GM10248 (cell line): ENCODE results near the gene RNH1.

ENCODE experiments used
- CTCF ChIA-PET: fragments of 300-600 bp; sonication (Branson Sonifier 250); formaldehyde crosslinking; extraction: SDS; loops from one replicate; lab custom pipeline; 2021; ENCODE audit warnings: antibody characterized with exemption; lab: Yijun Ruan, JAX
- POLR2A ChIA-PET: fragments of 350-650 bp; sonication (Branson Sonifier 250); formaldehyde crosslinking; extraction: SDS; loops from one replicate; lab custom pipeline; 2020; ENCODE audit warnings: antibody characterized with exemption; lab: Yijun Ruan, JAX
- DNase-seq: peaks from one replicate; pipeline ENCODE4 v3.0.0; 2012; ENCODE audit errors: extremely low spot score
- TF ChIP-seq, protein P1 (sequence below): IDR thresholded peaks from 2 replicates; pipeline ENCODE4 v1.5.1; 2012; ENCODE audit warnings: mild to moderate bottlenecking, low read depth; ENCODE audit errors: extremely low read depth, missing control alignments, control extremely low read depth

RNH1 gene

DNA sequence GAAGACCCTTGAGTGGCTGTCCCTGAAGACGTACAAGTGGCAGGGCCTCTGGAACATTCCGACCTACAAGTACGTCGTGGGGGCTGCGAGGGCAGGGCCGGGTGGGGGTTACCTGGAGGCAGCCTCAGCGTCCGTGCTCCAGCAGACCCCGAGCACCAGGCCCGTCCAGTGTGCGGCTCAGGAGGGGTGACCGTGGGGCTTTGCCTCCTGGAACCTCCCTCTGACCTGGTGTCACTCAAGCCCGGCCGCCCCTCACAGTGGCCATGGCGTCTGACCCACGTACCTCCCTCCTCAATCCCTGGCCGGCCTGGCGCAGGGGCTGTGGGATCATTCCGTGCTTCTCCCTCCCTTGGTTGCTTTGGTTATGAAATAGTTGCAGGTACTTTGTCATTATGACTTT lies 18.5 kb downstream of the RNH1 start:
- TF ChIP-seq, protein P1, sequence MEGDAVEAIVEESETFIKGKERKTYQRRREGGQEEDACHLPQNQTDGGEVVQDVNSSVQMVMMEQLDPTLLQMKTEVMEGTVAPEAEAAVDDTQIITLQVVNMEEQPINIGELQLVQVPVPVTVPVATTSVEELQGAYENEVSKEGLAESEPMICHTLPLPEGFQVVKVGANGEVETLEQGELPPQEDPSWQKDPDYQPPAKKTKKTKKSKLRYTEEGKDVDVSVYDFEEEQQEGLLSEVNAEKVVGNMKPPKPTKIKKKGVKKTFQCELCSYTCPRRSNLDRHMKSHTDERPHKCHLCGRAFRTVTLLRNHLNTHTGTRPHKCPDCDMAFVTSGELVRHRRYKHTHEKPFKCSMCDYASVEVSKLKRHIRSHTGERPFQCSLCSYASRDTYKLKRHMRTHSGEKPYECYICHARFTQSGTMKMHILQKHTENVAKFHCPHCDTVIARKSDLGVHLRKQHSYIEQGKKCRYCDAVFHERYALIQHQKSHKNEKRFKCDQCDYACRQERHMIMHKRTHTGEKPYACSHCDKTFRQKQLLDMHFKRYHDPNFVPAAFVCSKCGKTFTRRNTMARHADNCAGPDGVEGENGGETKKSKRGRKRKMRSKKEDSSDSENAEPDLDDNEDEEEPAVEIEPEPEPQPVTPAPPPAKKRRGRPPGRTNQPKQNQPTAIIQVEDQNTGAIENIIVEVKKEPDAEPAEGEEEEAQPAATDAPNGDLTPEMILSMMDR: no peak
- POLR2A ChIA-PET: no interaction called here
- DNase-seq: no peak
- CTCF ChIA-PET: interaction anchor here (0.7 kb wide), 1 partner anchor 39 kb away, joined by 3 read pairs; no protein-coding TSS in a partner anchor

DNA sequence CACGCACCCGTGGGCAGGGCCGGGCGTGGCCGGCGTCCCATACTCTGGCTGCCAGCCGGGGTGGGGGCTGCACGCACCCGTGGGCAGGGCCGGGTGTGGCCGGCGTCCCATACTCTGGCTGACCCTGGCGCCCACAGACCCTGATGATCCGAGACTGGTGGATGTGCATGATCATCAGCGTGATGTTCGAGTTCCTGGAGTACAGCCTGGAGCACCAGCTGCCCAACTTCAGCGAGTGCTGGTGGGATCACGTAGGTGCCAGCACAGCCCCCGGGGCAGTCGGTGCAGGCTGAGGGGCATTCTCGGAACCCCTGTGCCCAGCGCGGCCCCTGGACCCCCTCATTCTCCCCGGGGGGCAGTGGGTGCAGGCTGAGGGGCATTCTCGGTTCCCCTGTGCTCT lies 19.0 kb downstream of the RNH1 start:
- DNase-seq: no peak
- ChIA-PET CTCF (no interaction called here), POLR2A (no interaction called here)
- TF ChIP-seq, protein P1: no peak

DNA sequence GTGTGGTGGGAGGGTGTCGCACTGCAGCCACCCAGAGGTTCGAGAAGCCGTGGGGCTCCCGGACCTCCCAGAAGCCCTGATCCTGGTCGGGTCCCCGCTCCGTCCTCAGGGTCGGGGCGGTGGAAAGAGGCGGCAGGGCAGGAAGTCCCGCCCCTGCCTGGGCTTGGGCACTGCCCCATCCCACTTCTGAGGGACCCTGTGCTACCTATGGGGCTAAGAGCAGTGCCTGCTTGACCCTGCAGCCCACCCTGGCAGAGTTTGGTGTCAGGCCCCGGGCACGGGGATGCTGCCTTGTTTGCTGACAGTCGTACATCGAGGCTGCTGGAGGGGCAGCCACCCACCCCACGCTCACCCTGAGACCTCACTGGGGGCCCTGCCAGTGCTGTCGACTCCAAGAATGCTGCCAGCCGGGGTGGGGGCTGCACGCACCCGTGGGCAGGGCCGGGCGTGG lies 19.4 kb downstream of the RNH1 start:
- CTCF ChIA-PET: no interaction called here

DNA sequence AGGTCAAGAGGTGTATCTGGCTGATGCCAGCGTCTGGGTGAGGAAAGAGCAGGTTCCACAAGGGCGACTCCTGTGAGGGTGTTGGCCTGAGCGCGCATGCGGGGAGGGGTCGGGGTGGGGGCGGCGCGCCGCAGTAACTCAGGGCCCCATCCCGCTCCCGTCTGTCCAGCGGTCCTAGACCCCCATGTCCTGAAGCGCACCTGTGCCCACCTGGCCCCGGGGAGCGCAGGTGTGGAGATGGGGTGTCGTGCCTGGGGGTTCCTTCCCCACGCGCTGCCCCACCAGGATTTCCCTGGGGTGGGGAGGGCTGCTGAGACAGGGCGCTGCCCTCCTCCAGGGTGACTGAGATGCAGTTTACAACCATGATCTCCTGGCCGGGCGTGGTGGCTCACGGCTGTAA lies 20.9 kb downstream of the RNH1 start:
- DNase-seq: no peak
- TF ChIP-seq, protein P1: no peak
- CTCF ChIA-PET: no interaction called here
- POLR2A ChIA-PET: no interaction called here

More for the DNA sequence above, 19.4 kb downstream of the RNH1 start:
- TF ChIP-seq, protein P1: no peak
- POLR2A ChIA-PET: no interaction called here
- no peak for DNase-seq

DNA sequence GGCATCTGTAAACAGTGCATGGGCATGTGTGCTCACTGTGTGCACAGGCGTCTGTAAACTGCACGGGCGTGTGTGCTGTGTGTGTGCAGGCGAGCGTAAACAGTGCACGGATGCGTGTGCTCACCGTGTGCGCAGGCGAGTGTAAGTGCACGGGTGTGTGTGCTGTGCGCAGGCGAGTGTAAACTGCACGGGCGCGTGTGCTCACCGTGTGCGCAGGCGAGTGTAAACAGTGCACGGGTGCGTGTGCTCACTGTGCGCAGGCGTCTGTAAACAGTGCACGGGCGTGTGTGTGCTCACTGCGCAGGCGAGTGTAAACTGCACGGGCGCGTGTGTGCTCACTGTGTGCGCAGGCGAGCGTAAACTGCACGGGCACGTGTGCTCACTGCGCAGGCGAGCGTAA lies 22.4 kb downstream of the RNH1 start:
- no peak for DNase-seq
- ChIA-PET POLR2A (no interaction called here), CTCF (no interaction called here)
- TF ChIP-seq, protein P1: no peak

DNA sequence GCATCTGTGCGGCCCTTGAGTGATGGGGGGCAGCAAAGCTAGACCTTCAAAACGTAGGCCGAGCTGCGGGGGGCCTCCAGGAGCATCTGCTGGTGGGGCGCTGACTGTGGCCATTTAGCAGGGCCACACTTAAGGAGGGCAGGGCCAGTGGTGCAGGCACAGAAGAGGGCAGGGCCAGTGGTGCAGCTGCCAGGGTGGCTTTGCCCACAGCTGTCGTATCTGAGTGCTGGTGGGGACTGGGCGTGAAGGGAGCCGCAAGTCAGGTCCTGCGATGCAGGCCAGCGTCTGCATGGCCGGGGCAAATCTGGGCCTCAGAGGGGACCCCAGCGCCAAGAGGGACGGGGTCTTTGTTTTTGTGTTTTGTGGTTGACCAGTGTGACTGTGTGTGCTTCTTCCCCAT lies 27.7 kb downstream of the RNH1 start:
- POLR2A ChIA-PET: no interaction called here
- TF ChIP-seq, protein P1: no peak
- no peak for DNase-seq
- CTCF ChIA-PET: interaction anchor here (0.8 to 1.0 kb wide), 3 partner anchors 31 to 229 kb away, joined by 3 read pairs; no protein-coding TSS in a partner anchor

DNA sequence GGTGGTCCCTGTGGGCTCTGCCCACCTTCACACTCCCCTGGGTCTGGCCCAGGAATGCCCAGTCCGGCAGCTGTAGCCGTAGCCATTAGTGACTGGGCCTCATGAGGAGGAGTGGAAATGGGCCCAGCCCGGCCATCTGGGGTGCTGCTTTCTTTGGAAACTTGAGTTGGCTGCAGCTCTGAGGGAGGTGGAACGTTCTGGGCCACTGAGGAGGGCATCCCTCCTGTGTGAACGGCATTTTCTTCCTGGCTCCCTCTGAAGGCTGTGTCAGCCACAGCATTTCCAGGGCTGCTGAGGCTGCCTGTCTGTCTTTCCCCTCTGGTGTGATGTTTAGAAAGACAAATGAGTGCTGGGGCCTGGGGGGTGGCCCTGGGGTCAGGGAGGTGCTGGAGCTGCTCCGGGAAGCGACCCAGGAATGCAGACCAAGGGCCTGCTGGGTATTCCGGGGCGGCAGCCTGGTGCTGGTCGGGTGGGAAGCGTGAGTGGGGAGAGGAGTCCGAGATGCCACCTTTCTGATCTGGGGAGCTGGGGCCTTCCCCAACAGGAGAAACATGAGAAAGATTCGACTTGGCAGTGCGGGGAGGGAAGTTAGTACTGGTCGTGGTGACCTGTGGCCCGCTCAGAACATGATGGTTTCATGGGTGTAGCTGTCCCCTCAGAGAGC lies 29.9 kb downstream of the RNH1 start:
- ChIA-PET POLR2A (no interaction called here), CTCF (interaction anchor here (1.1 kb wide), 1 partner anchor 11 kb away, joined by 3 read pairs; no protein-coding TSS in a partner anchor)
- TF ChIP-seq, protein P1: no peak
- DNase-seq: no peak
